ENCODE results near the gene RBBP8NL.

RBBP8NL gene

GRCh38 chr20:62362991-62363919 lies 64.1 kb downstream of the RBBP8NL start:
- DNase-seq (ENCODE audit: low read depth): no peak

GRCh38 chr20:62362590-62362940 lies 64.8 kb downstream of the RBBP8NL start:
- no peak for DNase-seq (ENCODE audit: low read depth)

GRCh38 chr20:62361799-62362589 lies 65.3 kb downstream of the RBBP8NL start:
- DNase-seq (ENCODE audit: low read depth): no peak

- DNase-seq (ENCODE audit: low read depth): no peak
These were observed 66.2 kb downstream of the RBBP8NL start for GRCh38 chr20:62360854-62361798.
